H1 (cell line): ENCODE results near the gene RBM47. TPM values are rescaled to one million over a fixed set of nuclear protein-coding genes. Genes with fewer than 3 reads are reported as not detected.

Experiments used
- CTCF ChIA-PET: fragments of 300-600 bp; sonication (Branson Sonifier 250); formaldehyde crosslinking; loops from one replicate; lab custom pipeline; 2021; ENCODE audit not compliant: partially characterized antibody; lab: Charles Lee
- POLR2A ChIA-PET: fragments of 300-600 bp; sonication (Branson Sonifier 250); formaldehyde crosslinking; loops from one replicate; lab custom pipeline; 2021; ENCODE audit warnings: inconsistent platforms; ENCODE audit not compliant: partially characterized antibody; lab: Charles Lee
- DNase-seq, 2 experiments: peaks; one replicate each; pipeline versions ENCODE4 v3.0.0 to v3.0.0-alpha.2; 2010 to 2022; ENCODE audit warnings: low spot score in 2 of 2, low read depth in 1 of 2, mixed read lengths in 1 of 2
- FAIRE-seq: peaks from 2 replicates; lab custom pipeline; 2011; peaks lifted over from hg19 to GRCh38; lab: Jason Lieb, UNC
- H2AFZ ChIP-seq: 2 replicates; pipeline ENCODE4 v1.8.1; 2012; ENCODE audit warnings: low read length, inconsistent platforms
- H2AK5ac ChIP-seq: 2 replicates; pipeline ENCODE4 v1.6.1; 2013; ENCODE audit warnings: low read depth, low read length
- H2BK120ac ChIP-seq: replicated peaks from 2 replicates; pipeline ENCODE3; 2013; ENCODE audit warnings: low read depth, low read length, inconsistent platforms
- H2BK12ac ChIP-seq: 2 replicates; pipeline ENCODE4 v1.6.1; 2013; ENCODE audit warnings: low read depth, low read length
- H2BK15ac ChIP-seq: 2 replicates; pipeline ENCODE4 v1.6.1; 2013; ENCODE audit warnings: low read length
- H2BK20ac ChIP-seq: 2 replicates; pipeline ENCODE4 v1.6.1; 2013; ENCODE audit warnings: low read length
- H2BK5ac ChIP-seq: 2 replicates; pipeline ENCODE4 v1.6.1; 2013; ENCODE audit warnings: low read depth, low read length
- H3K14ac ChIP-seq: 2 replicates; pipeline ENCODE4 v1.6.1; 2013; ENCODE audit warnings: inconsistent platforms; ENCODE audit not compliant: insufficient read length
- H3K18ac ChIP-seq: 2 replicates; pipeline ENCODE4 v1.6.1; 2013; ENCODE audit warnings: low read length; ENCODE audit errors: extremely low read depth
- H3K23ac ChIP-seq: 2 replicates; pipeline ENCODE4 v1.6.1; 2013; ENCODE audit warnings: inconsistent platforms; ENCODE audit not compliant: insufficient read length
- H3K23me2 ChIP-seq: 2 replicates; pipeline ENCODE4 v1.6.1; 2013; ENCODE audit warnings: low read depth, low read length
- H3K27ac ChIP-seq: 2 replicates; pipeline ENCODE4 v1.6.1; 2011; ENCODE audit warnings: low read depth, low read length, inconsistent platforms
- H3K27me3 ChIP-seq, 4 experiments: replicated peaks in 1 of 4; 1 replicate in 1 of 4; 2 replicates in 3 of 4; pipeline versions ENCODE4 v1.6.1 to v1.8.1; 2011 to 2013; ENCODE audit warnings: low read length in 3 of 4, mild to moderate bottlenecking in 3 of 4, inconsistent platforms in 2 of 4, mixed read lengths in 2 of 4, moderate library complexity in 1 of 4; ENCODE audit not compliant: control insufficient read depth in 3 of 4, insufficient read depth in 3 of 4; ENCODE audit errors: extremely low read depth in 1 of 4
- H3K36me3 ChIP-seq, 4 experiments: 2 replicates each; pipeline versions ENCODE4 v1.6.1 to v1.8.1; 2011 to 2013; ENCODE audit warnings: mild to moderate bottlenecking in 4 of 4, low read length in 3 of 4, moderate library complexity in 2 of 4, control low read depth in 1 of 4, inconsistent platforms in 1 of 4; ENCODE audit not compliant: insufficient read depth in 4 of 4, control insufficient read depth in 2 of 4
- H3K4ac ChIP-seq: replicated peaks from 2 replicates; pipeline ENCODE3; 2013; ENCODE audit warnings: low read length, low read depth, mixed read lengths, inconsistent platforms; ENCODE audit not compliant: insufficient read length
- H3K4me1 ChIP-seq, 4 experiments: replicated peaks in 1 of 4; 1 replicate in 1 of 4; 2 replicates in 3 of 4; pipeline versions ENCODE4 v1.6.1 to v1.8.1; 2011 to 2013; ENCODE audit warnings: low read length in 3 of 4, inconsistent platforms in 2 of 4, mixed read lengths in 1 of 4; ENCODE audit not compliant: insufficient read depth in 4 of 4, control insufficient read depth in 3 of 4
- H3K4me2 ChIP-seq, 2 experiments: 2 replicates each; pipeline versions ENCODE4 v1.6.1 to v1.8.1; 2011 to 2013; ENCODE audit warnings: low read depth in 2 of 2, low read length in 2 of 2, control low read depth in 1 of 2, inconsistent platforms in 1 of 2, mild to moderate bottlenecking in 1 of 2; ENCODE audit not compliant: insufficient read depth in 1 of 2
- H3K4me3 ChIP-seq, 4 experiments: fragments of 200-600, 300-600 bp in 1 of 4; sonication (generic), shearing (Covaris generic), sonication (Bioruptor Twin) in 1 of 4; 2 replicates each; pipeline versions ENCODE4 v1.5.1 to v1.8.1; 2011 to 2016; ENCODE audit warnings: low read length in 4 of 4, low read depth in 3 of 4, control low read depth in 2 of 4, inconsistent platforms in 2 of 4, mild to moderate bottlenecking in 2 of 4, mixed read lengths in 1 of 4, moderate library complexity in 1 of 4; ENCODE audit not compliant: insufficient read depth in 2 of 4; ENCODE audit errors: extremely low read depth in 1 of 4
- H3K56ac ChIP-seq: replicated peaks from 2 replicates; pipeline ENCODE3; 2013; ENCODE audit warnings: low read depth, mild to moderate bottlenecking, mixed read lengths, low read length, inconsistent platforms; ENCODE audit not compliant: insufficient read length
- H3K79me1 ChIP-seq: 2 replicates; pipeline ENCODE4 v1.6.1; 2013; ENCODE audit warnings: low read depth, low read length, control low read depth
- H3K79me2 ChIP-seq, 2 experiments: 2 replicates each; pipeline versions ENCODE4 v1.6.1 to v1.8.1; 2012 to 2013; ENCODE audit warnings: low read length in 2 of 2, mild to moderate bottlenecking in 2 of 2, inconsistent platforms in 1 of 2; ENCODE audit not compliant: insufficient read depth in 2 of 2, control insufficient read depth in 1 of 2
- H3K9ac ChIP-seq, 4 experiments: replicated peaks in 1 of 4; 1 replicate in 1 of 4; 2 replicates in 3 of 4; pipeline versions ENCODE4 v1.6.1 to v1.8.1; 2011 to 2013; ENCODE audit warnings: low read depth in 3 of 4, low read length in 3 of 4, control low read depth in 2 of 4, mild to moderate bottlenecking in 2 of 4, moderate library complexity in 2 of 4, inconsistent platforms in 1 of 4; ENCODE audit errors: extremely low read depth in 1 of 4
- H3K9me3 ChIP-seq, 2 experiments: 2 replicates each; pipeline versions ENCODE4 v1.6.1 to v1.8.1; 2012 to 2013; ENCODE audit warnings: mild to moderate bottlenecking in 2 of 2, moderate library complexity in 2 of 2, control low read depth in 1 of 2, inconsistent platforms in 1 of 2, low read depth in 1 of 2, low read length in 1 of 2, mixed read lengths in 1 of 2; ENCODE audit not compliant: insufficient read depth in 2 of 2
- H4K20me1 ChIP-seq, 2 experiments: replicated peaks in 1 of 2; 2 replicates each; pipeline versions ENCODE3 to v1.8.1; 2011 to 2013; ENCODE audit warnings: inconsistent platforms in 2 of 2, low read length in 2 of 2, mild to moderate bottlenecking in 1 of 2; ENCODE audit not compliant: insufficient read depth in 2 of 2, control insufficient read depth in 1 of 2
- H4K5ac ChIP-seq: 2 replicates; pipeline ENCODE4 v1.6.1; 2013; ENCODE audit warnings: low read length, low read depth, mixed read lengths, inconsistent platforms; ENCODE audit not compliant: insufficient read length
- H4K8ac ChIP-seq: 2 replicates; pipeline ENCODE4 v1.8.0; 2013; ENCODE audit warnings: mild to moderate bottlenecking, moderate library complexity, low read length, inconsistent platforms; ENCODE audit not compliant: insufficient read depth; ENCODE audit errors: extremely low read depth
- H4K91ac ChIP-seq: replicated peaks from 2 replicates; pipeline ENCODE3; 2013; ENCODE audit warnings: low read length, mixed read lengths, inconsistent platforms; ENCODE audit not compliant: insufficient read length
- CBX8 ChIP-seq: fragments of 300-800, 300-1000 bp; sonication (generic); IDR thresholded peaks from 2 replicates; pipeline ENCODE4 v1.7.1; 2016; ENCODE audit warnings: low read depth, low read length, borderline replicate concordance
- EP300 ChIP-seq, 2 experiments: IDR thresholded peaks; 1 replicate in 1 of 2; 2 replicates in 1 of 2; pipeline ENCODE4 v1.6.1; 2011 to 2012; ENCODE audit warnings: low read depth in 2 of 2, low read length in 2 of 2, mild to moderate bottlenecking in 2 of 2, borderline replicate concordance in 1 of 2, inconsistent platforms in 1 of 2, moderate library complexity in 1 of 2
- KDM5A ChIP-seq: fragments of 200-600 bp; IDR thresholded peaks from 2 replicates; pipeline ENCODE4 v1.7.1; 2012; ENCODE audit warnings: mild to moderate bottlenecking, low read length, inconsistent platforms, mixed read lengths
- RXRA ChIP-seq: IDR thresholded peaks from 2 replicates; pipeline ENCODE4 v1.6.1; 2011; ENCODE audit warnings: low read depth, mild to moderate bottlenecking, low read length, moderate library complexity; ENCODE audit not compliant: insufficient read depth
- TBP ChIP-seq: IDR thresholded peaks from 2 replicates; pipeline ENCODE4 v1.6.1; 2011; ENCODE audit warnings: low read depth, low read length, improper control_type of control experiment
- WGBS, 2 experiments: shearing (Covaris generic) in 1 of 2; methylation state at CpG; one replicate each; pipeline versions ENCODE4 v1.1.6 to v1.1.7; 2013 to 2015; ENCODE audit warnings: low lambda C conversion rate in 2 of 2, mixed read lengths in 2 of 2, inconsistent platforms in 1 of 2, low coverage in 1 of 2, missing lambda C conversion rate in 1 of 2; ENCODE audit not compliant: insufficient replicate concordance in 2 of 2, insufficient coverage in 1 of 2, insufficient read length in 1 of 2; ENCODE audit errors: extremely low coverage in 1 of 2, missing lambda C conversion rate in 1 of 2; 5-methylcytosine and 5-hydroxymethylcytosine counted together
- polyA plus RNA-seq, 7 experiments: library from polyadenylated mRNA; depleted of rRNA in 3 of 7; stranded (reverse) in 5 of 7; unstranded in 2 of 7; fragments of >200 nt in 5 of 7; fragments of 200-250 nt in 2 of 7; gene quantifications; 1 replicate in 5 of 7; 2 replicates in 1 of 7; 4 replicates in 1 of 7; pipeline versions ENCODE4 v1.2.1 to v1.2.3, GENCODE V29; 2011 to 2013; ENCODE audit warnings: missing spikeins in 2 of 7, mixed read lengths in 2 of 7
- total RNA-seq: library from RNA; stranded (reverse); fragmentation: NEBNext Ultra II Directional; extraction: Animal tissue kit (Norgen Biotek cat#: 25700); gene quantifications from 2 replicates; pipeline ENCODE4 v1.2.1, GENCODE V29; 2021

RBM47 gene
- total and polyA plus RNA-seq, 2 of the 8 experiments (the other 6 are each of a cell fraction or from before 2014, with no cell fraction given) = 42.8 to 78.9 TPM

- Histone ChIP-seq H2BK5ac (no peak overlapping the region), H3K27ac (no peak overlapping the region), H3K79me1 (no peaks in the 10 kb centered on the region), H3K23me2 (no peaks in the 10 kb centered on the region), H3K4me2 (no peak overlapping the region), H4K91ac (no peak overlapping the region), H2AFZ (no peak overlapping the region), H2BK20ac (no peak overlapping the region), H3K4me1 (peaks cover 0 to under 1% (median 0%) of the 10 kb centered on the region in 4 experiments; a peak in 1 of 7 replicates), H3K14ac (no peak overlapping the region), H2BK120ac (no peak overlapping the region), H3K4me3 (no peak overlapping the region), H3K79me2 (peaks cover 0 to 67% of the 10 kb centered on the region in 2 experiments; a peak in 2 of 4 replicates), H3K4ac (no peak overlapping the region), H3K56ac (no peak overlapping the region), H3K23ac (no peak overlapping the region), H4K5ac (no peak overlapping the region), H2AK5ac (no peak overlapping the region), H4K8ac (no peak overlapping the region), H2BK15ac (no peak overlapping the region), H3K18ac (no peak overlapping the region), H3K27me3 (no peaks in the 10 kb centered on the region), H3K36me3 (peaks cover 0 to 4% (median 0%) of the 10 kb centered on the region in 4 experiments; a peak in 3 of 8 replicates), H3K9ac (no peak overlapping the region), H4K20me1 (peaks cover 0 to 2% of the 10 kb centered on the region in 2 experiments), H3K9me3 (peaks cover 3 to 4% of the 10 kb centered on the region in 2 experiments; a peak in 2 of 4 replicates), H2BK12ac (no peak overlapping the region)
- WGBS, 2 experiments = 94% methylated on average over 14 of the region's 14 CpGs; no CpG with 5 or more reads in 1 of the 2 experiments
- POLR2A ChIA-PET = no interaction called here
- DNase-seq (no peak), FAIRE-seq (no peak)
- CTCF ChIA-PET = interaction anchor here (1.3 kb wide), 1 partner anchor 42 kb away, joined by 3 read pairs; no protein-coding TSS in a partner anchor
- no peak for TF ChIP-seq RXRA
- TF ChIP-seq EP300 (IDR thresholded peaks at IDR 0.05; ENCODE audit: borderline replicate concordance in 1 of 2, low read depth in 2 of 2, low read length in 2 of 2) = no peak
- no peak for TF ChIP-seq CBX8
- no peak for TF ChIP-seq KDM5A
- no peak for TF ChIP-seq TBP
Measured at GRCh38 chr4:40570348-40571077, 59.2 kb downstream of the RBM47 start.
